T-helper 2 cell treated with Interferon-gamma antibody and Interleukin-4, amounts not matched to agents 5 μg/mL and 100 μg/mL, for 36 hours (primary cell): Measurements from ENCODE around the gene TMEM131.

ENCODE experiments used
- DNase-seq: peaks from one replicate; pipeline ENCODE4 v3.0.0; 2021; ENCODE audit warnings: low spot score
- H3K27ac Mint-ChIP-seq: one replicate; pipeline ENCODE4 v1.8.0; 2021; ENCODE audit warnings: mild to moderate bottlenecking, mixed read lengths
- H3K27me3 Mint-ChIP-seq: one replicate; pipeline ENCODE4 v1.8.0; 2021; ENCODE audit warnings: low read depth, mixed read lengths
- H3K36me3 Mint-ChIP-seq: one replicate; pipeline ENCODE4 v1.8.0; 2021; ENCODE audit warnings: low read depth, mixed read lengths
- H3K4me1 Mint-ChIP-seq: one replicate; pipeline ENCODE4 v1.8.0; 2021; ENCODE audit warnings: low read depth, mixed read lengths
- H3K4me3 Mint-ChIP-seq: one replicate; pipeline ENCODE4 v1.8.0; 2022; ENCODE audit warnings: mild to moderate bottlenecking, moderate library complexity, mixed read lengths
- H3K9me3 Mint-ChIP-seq: one replicate; pipeline ENCODE4 v1.8.0; 2021; ENCODE audit warnings: mixed read lengths

Gene TMEM131

DNA sequence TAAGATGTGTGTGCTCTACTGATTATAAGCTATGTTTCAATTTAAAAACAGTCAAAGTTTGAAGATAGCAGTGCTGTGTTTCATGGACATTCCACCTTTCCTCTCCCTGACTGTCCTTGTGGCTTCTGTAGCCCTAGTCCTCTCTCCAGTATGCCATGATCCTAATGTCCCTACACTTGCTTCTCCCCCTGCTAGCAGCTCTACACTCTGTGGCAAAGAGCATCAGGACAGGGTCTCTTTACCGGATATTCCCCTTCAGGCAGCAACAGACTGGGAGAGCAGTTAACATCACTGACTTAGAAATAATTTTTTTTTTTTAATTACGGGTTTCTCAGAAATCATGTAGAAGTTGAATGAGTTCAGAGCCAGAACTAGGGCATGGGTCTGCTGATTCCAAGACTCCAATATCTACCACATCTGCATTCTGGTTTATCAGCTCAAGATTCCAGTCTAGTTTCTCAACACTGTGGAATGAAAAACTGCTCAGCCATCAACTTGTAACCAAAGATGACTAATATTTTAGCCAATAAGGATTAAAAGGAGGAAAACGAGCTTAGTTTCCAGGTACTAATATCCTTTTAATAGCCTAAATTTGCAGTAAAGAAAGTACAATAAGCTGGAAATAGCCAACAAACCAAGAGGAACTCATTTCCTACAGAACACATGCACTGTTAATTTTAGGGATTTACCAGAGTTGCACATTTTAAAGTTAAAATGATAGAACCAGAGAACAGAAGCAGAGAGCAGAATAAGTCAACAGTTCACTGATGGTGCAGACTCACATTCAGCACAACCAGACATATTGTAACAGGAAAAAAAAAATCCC is 45.2 kb downstream of the TMEM131 start:
- Mint-ChIP-seq H3K27ac (no peak overlapping the region), H3K4me1 (peaks cover 9% of the 10 kb centered on the region), H3K36me3 (peaks cover 7% of the 10 kb centered on the region), H3K4me3 (no peak overlapping the region), H3K27me3 (no peaks in the 10 kb centered on the region), H3K9me3 (no peaks in the 10 kb centered on the region)
- DNase-seq: no peak

GRCh38 chr2:97948926-97949325 is 46.8 kb downstream of the TMEM131 start:
- Mint-ChIP-seq H3K4me1 (peaks cover 14% of the 10 kb centered on the region), H3K27ac (no peak overlapping the region), H3K9me3 (no peaks in the 10 kb centered on the region), H3K4me3 (no peak overlapping the region), H3K27me3 (no peaks in the 10 kb centered on the region), H3K36me3 (peaks cover 10% of the 10 kb centered on the region)
- no peak for DNase-seq

GRCh38 chr2:97945791-97946190 is 50.0 kb downstream of the TMEM131 start:
- Mint-ChIP-seq H3K4me1 (peaks cover 9% of the 10 kb centered on the region), H3K27me3 (no peaks in the 10 kb centered on the region), H3K4me3 (no peak overlapping the region), H3K27ac (no peak overlapping the region), H3K36me3 (peaks cover 16% of the 10 kb centered on the region), H3K9me3 (peaks cover 11% of the 10 kb centered on the region)
- DNase-seq: no peak

DNA sequence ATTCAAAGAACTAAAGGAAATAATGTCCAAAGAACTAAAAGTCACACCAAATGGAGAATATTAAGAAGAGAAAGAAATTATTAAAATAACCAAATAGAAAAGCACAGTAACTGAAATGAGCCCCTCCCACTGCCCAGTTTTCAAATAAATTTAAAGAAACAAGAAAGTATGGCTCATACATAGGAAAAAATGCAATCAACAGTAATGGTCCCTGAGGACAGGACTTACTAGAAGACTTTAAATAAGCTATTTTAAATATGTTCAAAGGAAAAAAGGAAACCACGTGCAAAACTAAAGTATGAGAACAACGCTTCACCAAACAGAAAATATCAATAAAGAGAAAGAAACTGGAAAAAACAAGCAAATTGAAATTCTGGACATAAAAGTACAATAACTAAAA is 58.9 kb downstream of the TMEM131 start:
- H3K4me1 Mint-ChIP-seq: peaks cover 39% of the 10 kb centered on the region

DNA sequence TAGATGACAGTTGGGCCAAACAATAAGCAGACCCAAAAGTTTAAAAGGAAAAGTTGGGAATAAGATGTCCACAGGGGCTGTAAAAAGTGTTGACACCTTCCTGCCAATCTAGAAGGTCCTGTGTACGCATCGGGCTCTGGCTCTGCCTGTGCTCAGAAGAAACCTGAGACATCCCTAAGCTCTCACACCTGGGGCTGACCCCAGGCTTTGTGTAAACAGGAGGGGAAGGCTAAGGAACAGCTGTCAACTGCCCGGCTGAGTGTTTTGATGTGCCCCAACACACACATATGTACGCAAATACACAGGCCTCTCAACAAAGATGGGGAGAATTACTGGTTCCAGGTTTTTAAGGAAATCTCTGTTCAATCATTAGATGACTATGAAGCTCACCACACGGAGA is 59.5 kb downstream of the TMEM131 start:
- H3K4me3 Mint-ChIP-seq: no peak overlapping the region
- DNase-seq: no peak

More for the DNA sequence above, 58.9 kb downstream of the TMEM131 start:
- Mint-ChIP-seq H3K4me3 (no peak overlapping the region), H3K36me3 (peaks cover 13% of the 10 kb centered on the region), H3K27ac (no peak overlapping the region), H3K27me3 (no peaks in the 10 kb centered on the region), H3K9me3 (peaks cover 9% of the 10 kb centered on the region)
- no peak for DNase-seq

GRCh38 chr2:97935719-97936161 is 60.0 kb downstream of the TMEM131 start:
- peaks cover 4% of the 10 kb centered on the region for H3K9me3 Mint-ChIP-seq
- DNase-seq: peak; percentile 37
- H3K27me3 Mint-ChIP-seq: no peaks in the 10 kb centered on the region
- H3K27ac Mint-ChIP-seq: no peak overlapping the region
- peaks cover 39% of the 10 kb centered on the region for H3K4me1 Mint-ChIP-seq
- H3K4me3 Mint-ChIP-seq: no peak overlapping the region
- H3K36me3 Mint-ChIP-seq: peaks cover 6% of the 10 kb centered on the region

More for the DNA sequence above, 59.5 kb downstream of the TMEM131 start:
- Mint-ChIP-seq H3K9me3 (peaks cover 4% of the 10 kb centered on the region), H3K4me1 (peaks cover 39% of the 10 kb centered on the region), H3K27ac (no peak overlapping the region), H3K27me3 (no peaks in the 10 kb centered on the region), H3K36me3 (peaks cover 8% of the 10 kb centered on the region)

GRCh38 chr2:97932975-97933662 is 62.6 kb downstream of the TMEM131 start:
- DNase-seq: no peak
- Mint-ChIP-seq H3K27ac (no peak overlapping the region), H3K4me3 (no peak overlapping the region), H3K9me3 (peaks cover 4% of the 10 kb centered on the region), H3K4me1 (peaks cover 35% of the 10 kb centered on the region), H3K36me3 (peaks cover 2% of the 10 kb centered on the region), H3K27me3 (no peaks in the 10 kb centered on the region)

- H3K4me3 Mint-ChIP-seq: no peak overlapping the region
Measured at GRCh38 chr2:97931858-97932225, 63.9 kb downstream of the TMEM131 start.

DNA sequence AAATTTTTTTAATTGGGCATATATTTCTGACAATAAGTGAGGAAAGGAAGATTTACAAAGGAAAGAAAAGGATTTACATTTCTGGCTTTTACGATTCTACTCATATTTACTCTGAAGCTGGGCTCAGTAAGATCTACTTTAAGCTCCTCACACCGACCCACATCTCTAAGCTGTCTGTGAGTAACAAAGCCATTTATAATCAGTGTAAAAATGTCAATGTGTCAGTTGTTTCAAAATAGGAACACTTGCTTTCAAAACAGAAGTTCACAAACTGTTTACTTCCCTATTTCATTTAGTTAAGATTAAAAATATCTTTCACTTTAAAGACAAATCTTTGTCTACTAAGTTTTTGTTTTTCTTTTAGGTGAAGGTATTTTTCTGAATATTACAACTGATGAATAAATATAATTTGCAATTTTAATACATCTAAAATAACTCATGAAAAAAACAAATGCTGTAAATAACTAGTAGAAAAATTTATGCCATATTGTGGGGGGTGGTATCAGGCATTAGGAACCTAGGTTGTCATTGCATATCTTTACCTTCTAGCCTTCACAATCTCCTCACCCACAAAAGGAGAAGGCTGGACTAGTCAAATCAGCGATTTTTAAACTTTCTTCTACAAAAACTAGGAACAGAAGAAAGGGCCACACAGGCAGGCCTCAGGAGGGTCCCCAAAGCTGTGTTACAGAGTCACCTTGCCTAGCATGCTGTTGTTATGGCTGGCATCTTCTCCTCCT is 64.5 kb downstream of the TMEM131 start:
- Mint-ChIP-seq H3K27me3 (no peaks in the 10 kb centered on the region), H3K36me3 (peaks cover 6% of the 10 kb centered on the region), H3K4me3 (no peak overlapping the region), H3K27ac (no peak overlapping the region), H3K9me3 (peaks cover 4% of the 10 kb centered on the region), H3K4me1 (peaks cover 24% of the 10 kb centered on the region)
- DNase-seq: no peak

More at GRCh38 chr2:97931858-97932225, 63.9 kb downstream of the TMEM131 start:
- H3K27me3 Mint-ChIP-seq: no peaks in the 10 kb centered on the region
- H3K9me3 Mint-ChIP-seq: peaks cover 4% of the 10 kb centered on the region
- H3K27ac Mint-ChIP-seq: no peak overlapping the region
- H3K36me3 Mint-ChIP-seq: peaks cover 2% of the 10 kb centered on the region
- peaks cover 28% of the 10 kb centered on the region for H3K4me1 Mint-ChIP-seq
- no peak for DNase-seq

DNA sequence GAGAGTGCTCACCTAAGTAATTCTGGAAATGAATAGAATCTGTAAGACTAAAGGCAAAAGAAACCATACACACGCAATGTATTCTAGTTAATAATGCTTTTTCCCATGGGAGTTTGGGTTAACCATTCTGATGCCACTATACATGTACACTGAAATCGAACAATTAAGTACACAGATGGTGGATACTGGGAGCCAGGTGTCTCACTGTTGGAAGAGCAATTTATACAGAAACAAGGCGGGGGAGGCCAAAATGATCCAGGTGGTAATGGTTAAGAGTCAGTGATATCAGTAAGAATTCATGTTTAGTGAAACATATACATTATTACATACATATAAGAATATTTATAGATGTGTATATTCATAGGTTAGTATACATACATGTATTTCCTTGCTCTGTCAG is 67.2 kb downstream of the TMEM131 start:
- peaks cover 7% of the 10 kb centered on the region for H3K36me3 Mint-ChIP-seq
- peaks cover 3% of the 10 kb centered on the region for H3K4me1 Mint-ChIP-seq
- DNase-seq: no peak
- H3K27ac Mint-ChIP-seq: no peak overlapping the region
- H3K27me3 Mint-ChIP-seq: no peaks in the 10 kb centered on the region
- H3K9me3 Mint-ChIP-seq: peaks cover 4% of the 10 kb centered on the region
- H3K4me3 Mint-ChIP-seq: no peak overlapping the region

GRCh38 chr2:97926946-97927345 is 68.8 kb downstream of the TMEM131 start:
- no peaks in the 10 kb centered on the region for H3K9me3 Mint-ChIP-seq
- H3K4me3 Mint-ChIP-seq: no peak overlapping the region
- H3K4me1 Mint-ChIP-seq: no peaks in the 10 kb centered on the region
- no peaks in the 10 kb centered on the region for H3K27me3 Mint-ChIP-seq
- DNase-seq: no peak
- no peak overlapping the region for H3K27ac Mint-ChIP-seq
- H3K36me3 Mint-ChIP-seq: peaks cover 13% of the 10 kb centered on the region

DNA sequence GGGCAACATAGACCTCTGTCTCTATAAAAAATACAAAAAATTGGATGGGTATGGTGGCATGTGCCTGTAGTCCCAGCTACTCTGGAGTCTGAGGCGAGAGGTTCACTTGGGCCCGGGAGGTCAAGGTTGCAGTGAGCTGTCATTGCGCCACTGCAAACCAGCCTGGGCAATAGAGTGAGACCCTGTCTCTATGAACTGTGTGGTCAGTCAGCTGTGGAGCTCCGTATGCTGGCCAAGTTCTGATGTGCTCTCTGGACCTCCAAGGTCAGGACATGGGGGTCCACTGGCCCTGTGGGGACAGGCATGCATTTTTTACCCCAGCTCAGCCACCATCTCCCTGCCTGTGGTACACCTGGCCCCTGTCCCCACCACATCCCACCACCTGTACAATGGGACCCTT is 71.6 kb downstream of the TMEM131 start:
- peaks cover 21% of the 10 kb centered on the region for H3K9me3 Mint-ChIP-seq

GRCh38 chr2:97919858-97920257 is 75.9 kb downstream of the TMEM131 start:
- DNase-seq: no peak
- no peak overlapping the region for H3K4me3 Mint-ChIP-seq
- H3K27me3 Mint-ChIP-seq: no peaks in the 10 kb centered on the region
- H3K9me3 Mint-ChIP-seq: peaks cover 28% of the 10 kb centered on the region
- H3K4me1 Mint-ChIP-seq: peaks cover 5% of the 10 kb centered on the region
- H3K36me3 Mint-ChIP-seq: peaks cover 39% of the 10 kb centered on the region
- H3K27ac Mint-ChIP-seq: no peak overlapping the region

More for the DNA sequence above, 71.6 kb downstream of the TMEM131 start:
- Mint-ChIP-seq H3K4me3 (no peak overlapping the region), H3K27ac (no peak overlapping the region), H3K27me3 (no peaks in the 10 kb centered on the region), H3K36me3 (peaks cover 34% of the 10 kb centered on the region), H3K4me1 (no peaks in the 10 kb centered on the region)
- no peak for DNase-seq

DNA sequence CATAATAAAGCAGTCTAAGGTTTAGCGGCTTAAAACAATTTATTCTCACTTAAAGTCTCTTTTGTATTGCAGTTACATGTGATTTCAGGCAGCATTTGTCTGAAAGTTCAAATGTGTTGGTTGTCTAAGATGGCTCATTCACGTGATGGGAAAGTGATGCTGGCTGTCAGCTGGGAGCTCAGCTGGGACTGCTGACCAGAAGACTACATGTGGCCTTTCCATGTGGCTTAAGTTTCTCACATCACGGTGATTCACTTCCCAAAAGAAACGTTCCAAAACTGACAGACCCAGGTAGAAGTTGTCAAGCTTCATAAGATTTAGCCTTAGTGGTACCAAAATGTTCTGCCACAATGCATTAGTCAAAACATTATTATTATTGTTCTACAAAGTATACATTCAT is 76.9 kb downstream of the TMEM131 start:
- Mint-ChIP-seq H3K9me3 (peaks cover 28% of the 10 kb centered on the region), H3K27ac (no peak overlapping the region), H3K4me3 (no peak overlapping the region), H3K4me1 (peaks cover 12% of the 10 kb centered on the region), H3K27me3 (no peaks in the 10 kb centered on the region), H3K36me3 (peaks cover 39% of the 10 kb centered on the region)
- DNase-seq: no peak
